GM23338 (cell line): ENCODE data around the gene QKI. TPM values are rescaled to one million over a fixed set of nuclear protein-coding genes. Genes with fewer than 3 reads are reported as not detected.

ENCODE experiments used
- ATAC-seq: fragments of 200-7000 bp; cut with Tn5 transposase; 3 replicates; pipeline ENCODE4 v1.9.1; 2020
- DNase-seq: peaks from one replicate; pipeline ENCODE4 v3.0.0-alpha.2; 2015; ENCODE audit warnings: low spot score
- H2AFZ ChIP-seq: fragments of 200-600 bp; sonication (generic); 2 replicates; pipeline ENCODE4 v1.8.0; 2016; ENCODE audit warnings: antibody characterized with exemption, mild to moderate bottlenecking, moderate library complexity
- H3F3A ChIP-seq: fragments of 200-600 bp; sonication (generic); replicated peaks from 2 replicates; pipeline ENCODE4 v1.8.0; 2017; ENCODE audit warnings: antibody characterized with exemption, mixed run types, low read depth
- H3K27ac ChIP-seq: fragments of 200-600 bp; sonication (generic); 2 replicates; pipeline ENCODE4 v1.6.1; 2016; ENCODE audit warnings: low read depth
- H3K27me3 ChIP-seq: fragments of 200-600 bp; sonication (generic); 2 replicates; pipeline ENCODE4 v1.8.0; 2016; ENCODE audit warnings: mild to moderate bottlenecking, mixed run types, moderate library complexity; ENCODE audit not compliant: insufficient read depth
- H3K36me3 ChIP-seq: fragments of 200-600 bp; sonication (generic); 2 replicates; pipeline ENCODE4 v1.8.0; 2016; ENCODE audit warnings: mild to moderate bottlenecking; ENCODE audit not compliant: insufficient read depth
- H3K4me1 ChIP-seq: fragments of 200-600 bp; sonication (generic); 2 replicates; pipeline ENCODE4 v1.8.0; 2016; ENCODE audit warnings: mild to moderate bottlenecking, moderate library complexity; ENCODE audit not compliant: insufficient read depth
- H3K4me2 ChIP-seq: fragments of 200-600 bp; sonication (generic); 2 replicates; pipeline ENCODE4 v1.7.1; 2017; ENCODE audit warnings: mixed run types
- H3K4me3 ChIP-seq: fragments of 200-600 bp; sonication (generic); 2 replicates; pipeline ENCODE4 v1.6.1; 2016; ENCODE audit warnings: mixed run types
- H3K79me2 ChIP-seq: fragments of 200-600 bp; sonication (generic); replicated peaks from 2 replicates; pipeline ENCODE4 v1.8.0; 2017; ENCODE audit warnings: mild to moderate bottlenecking; ENCODE audit not compliant: insufficient read depth
- H3K9me2 ChIP-seq: fragments of 200-600 bp; sonication (generic); 2 replicates; pipeline ENCODE4 v1.8.0; 2017; ENCODE audit not compliant: insufficient read depth
- H4K20me1 ChIP-seq: fragments of 200-600 bp; sonication (generic); replicated peaks from 2 replicates; pipeline ENCODE4 v1.8.0; 2017; ENCODE audit warnings: mild to moderate bottlenecking; ENCODE audit not compliant: insufficient read depth
- H3K27ac Mint-ChIP-seq: 2 replicates; pipeline ENCODE4 v1.8.0; 2020; ENCODE audit warnings: inconsistent platforms, mild to moderate bottlenecking, moderate library complexity, mixed read lengths
- H3K27me3 Mint-ChIP-seq: 3 replicates; pipeline ENCODE4 v1.8.0; 2022; ENCODE audit warnings: low read depth, mild to moderate bottlenecking, moderate library complexity, mixed read lengths, inconsistent platforms; ENCODE audit not compliant: insufficient read depth, poor library complexity
- H3K36me3 Mint-ChIP-seq: 3 replicates; pipeline ENCODE4 v1.8.0; 2021; ENCODE audit warnings: low read depth, mild to moderate bottlenecking, inconsistent platforms, moderate library complexity, mixed read lengths
- H3K4me1 Mint-ChIP-seq: 3 replicates; pipeline ENCODE4 v1.8.0; 2020; ENCODE audit warnings: mild to moderate bottlenecking, inconsistent platforms, mixed read lengths
- H3K4me3 Mint-ChIP-seq: 3 replicates; pipeline ENCODE4 v1.8.0; 2021; ENCODE audit warnings: moderate library complexity, mild to moderate bottlenecking, inconsistent platforms, mixed read lengths
- H3K9me3 Mint-ChIP-seq: 3 replicates; pipeline ENCODE4 v1.8.0; 2020; ENCODE audit warnings: moderate library complexity, mild to moderate bottlenecking, inconsistent platforms, mixed read lengths
- EZH2phosphoT487 ChIP-seq: fragments of 200-600 bp; sonication (generic); IDR thresholded peaks from one replicate; pipeline ENCODE4 v1.8.1; 2018; ENCODE audit warnings: antibody characterized with exemption; ENCODE audit not compliant: unreplicated experiment
- JUNB ChIP-seq: IDR thresholded peaks from one replicate; pipeline ENCODE4 v1.6.1; 2016; ENCODE audit warnings: antibody characterized with exemption; ENCODE audit not compliant: unreplicated experiment
- ZNF331 ChIP-seq: fragments of 250-450 bp; sonication (Bioruptor Pico); IDR thresholded peaks from 2 replicates; pipeline ENCODE4 v1.5.0; 2020; ENCODE audit warnings: low read depth, mild to moderate bottlenecking, moderate library complexity
- polyA plus RNA-seq: library from polyadenylated mRNA; unstranded; fragments of >200 nt; fragmentation: Nextera tagmentation; extraction: Ambion mirVana; gene quantifications from 2 replicates; pipeline ENCODE4 v1.2.1, GENCODE V29; 2016
- total RNA-seq: library from RNA; depleted of rRNA; stranded (reverse); fragments of >200 nt; shearing (Covaris generic); gene quantifications from 2 replicates; pipeline ENCODE4 v1.2.3, GENCODE V29; 2014
- TF ChIP-seq, protein P1 (sequence below): fragments of 250-450 bp; sonication (Bioruptor Pico); IDR thresholded peaks from 2 replicates; pipeline ENCODE4 v1.5.0; 2020; ENCODE audit warnings: mild to moderate bottlenecking, moderate library complexity
- TF ChIP-seq, protein P2 (sequence below), 2 experiments: fragments of 200-600 bp in 1 of 2; sonication (generic) in 1 of 2; conservative IDR thresholded peaks; 2 replicates each; pipeline versions ENCODE4 v1.5.1 to v1.6.1; 2016 to 2017; ENCODE audit warnings: antibody characterized with exemption in 2 of 2, low read depth in 2 of 2, mild to moderate bottlenecking in 2 of 2, moderate library complexity in 1 of 2
- TF ChIP-seq, protein P3 (sequence below): IDR thresholded peaks from one replicate; pipeline ENCODE4 v1.6.1; 2018; ENCODE audit warnings: antibody characterized with exemption; ENCODE audit not compliant: unreplicated experiment

Gene QKI
- total and polyA plus RNA-seq, 2 experiments from 2014 or later = 60.8 to 159 TPM

DNA sequence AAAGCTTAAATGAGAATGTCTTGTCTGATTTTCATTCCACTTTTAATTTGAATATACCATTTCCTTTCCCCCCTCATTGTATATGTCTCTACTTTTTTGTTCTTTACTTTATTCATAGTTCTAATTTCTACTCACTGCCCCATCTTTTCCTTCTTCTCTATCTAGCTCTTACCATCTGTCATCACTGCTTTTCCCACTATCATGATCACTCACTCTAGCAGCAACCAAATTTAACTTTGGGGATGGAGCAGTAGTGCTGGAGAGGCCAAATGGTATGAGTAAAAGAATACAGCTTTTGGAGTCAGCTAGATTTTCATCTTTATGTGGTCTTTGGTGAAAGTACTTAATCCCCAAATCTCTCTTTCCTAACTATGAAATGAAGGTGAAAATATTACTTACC is 25.5 kb downstream of the QKI start (continued):
- TF ChIP-seq, protein P1, sequence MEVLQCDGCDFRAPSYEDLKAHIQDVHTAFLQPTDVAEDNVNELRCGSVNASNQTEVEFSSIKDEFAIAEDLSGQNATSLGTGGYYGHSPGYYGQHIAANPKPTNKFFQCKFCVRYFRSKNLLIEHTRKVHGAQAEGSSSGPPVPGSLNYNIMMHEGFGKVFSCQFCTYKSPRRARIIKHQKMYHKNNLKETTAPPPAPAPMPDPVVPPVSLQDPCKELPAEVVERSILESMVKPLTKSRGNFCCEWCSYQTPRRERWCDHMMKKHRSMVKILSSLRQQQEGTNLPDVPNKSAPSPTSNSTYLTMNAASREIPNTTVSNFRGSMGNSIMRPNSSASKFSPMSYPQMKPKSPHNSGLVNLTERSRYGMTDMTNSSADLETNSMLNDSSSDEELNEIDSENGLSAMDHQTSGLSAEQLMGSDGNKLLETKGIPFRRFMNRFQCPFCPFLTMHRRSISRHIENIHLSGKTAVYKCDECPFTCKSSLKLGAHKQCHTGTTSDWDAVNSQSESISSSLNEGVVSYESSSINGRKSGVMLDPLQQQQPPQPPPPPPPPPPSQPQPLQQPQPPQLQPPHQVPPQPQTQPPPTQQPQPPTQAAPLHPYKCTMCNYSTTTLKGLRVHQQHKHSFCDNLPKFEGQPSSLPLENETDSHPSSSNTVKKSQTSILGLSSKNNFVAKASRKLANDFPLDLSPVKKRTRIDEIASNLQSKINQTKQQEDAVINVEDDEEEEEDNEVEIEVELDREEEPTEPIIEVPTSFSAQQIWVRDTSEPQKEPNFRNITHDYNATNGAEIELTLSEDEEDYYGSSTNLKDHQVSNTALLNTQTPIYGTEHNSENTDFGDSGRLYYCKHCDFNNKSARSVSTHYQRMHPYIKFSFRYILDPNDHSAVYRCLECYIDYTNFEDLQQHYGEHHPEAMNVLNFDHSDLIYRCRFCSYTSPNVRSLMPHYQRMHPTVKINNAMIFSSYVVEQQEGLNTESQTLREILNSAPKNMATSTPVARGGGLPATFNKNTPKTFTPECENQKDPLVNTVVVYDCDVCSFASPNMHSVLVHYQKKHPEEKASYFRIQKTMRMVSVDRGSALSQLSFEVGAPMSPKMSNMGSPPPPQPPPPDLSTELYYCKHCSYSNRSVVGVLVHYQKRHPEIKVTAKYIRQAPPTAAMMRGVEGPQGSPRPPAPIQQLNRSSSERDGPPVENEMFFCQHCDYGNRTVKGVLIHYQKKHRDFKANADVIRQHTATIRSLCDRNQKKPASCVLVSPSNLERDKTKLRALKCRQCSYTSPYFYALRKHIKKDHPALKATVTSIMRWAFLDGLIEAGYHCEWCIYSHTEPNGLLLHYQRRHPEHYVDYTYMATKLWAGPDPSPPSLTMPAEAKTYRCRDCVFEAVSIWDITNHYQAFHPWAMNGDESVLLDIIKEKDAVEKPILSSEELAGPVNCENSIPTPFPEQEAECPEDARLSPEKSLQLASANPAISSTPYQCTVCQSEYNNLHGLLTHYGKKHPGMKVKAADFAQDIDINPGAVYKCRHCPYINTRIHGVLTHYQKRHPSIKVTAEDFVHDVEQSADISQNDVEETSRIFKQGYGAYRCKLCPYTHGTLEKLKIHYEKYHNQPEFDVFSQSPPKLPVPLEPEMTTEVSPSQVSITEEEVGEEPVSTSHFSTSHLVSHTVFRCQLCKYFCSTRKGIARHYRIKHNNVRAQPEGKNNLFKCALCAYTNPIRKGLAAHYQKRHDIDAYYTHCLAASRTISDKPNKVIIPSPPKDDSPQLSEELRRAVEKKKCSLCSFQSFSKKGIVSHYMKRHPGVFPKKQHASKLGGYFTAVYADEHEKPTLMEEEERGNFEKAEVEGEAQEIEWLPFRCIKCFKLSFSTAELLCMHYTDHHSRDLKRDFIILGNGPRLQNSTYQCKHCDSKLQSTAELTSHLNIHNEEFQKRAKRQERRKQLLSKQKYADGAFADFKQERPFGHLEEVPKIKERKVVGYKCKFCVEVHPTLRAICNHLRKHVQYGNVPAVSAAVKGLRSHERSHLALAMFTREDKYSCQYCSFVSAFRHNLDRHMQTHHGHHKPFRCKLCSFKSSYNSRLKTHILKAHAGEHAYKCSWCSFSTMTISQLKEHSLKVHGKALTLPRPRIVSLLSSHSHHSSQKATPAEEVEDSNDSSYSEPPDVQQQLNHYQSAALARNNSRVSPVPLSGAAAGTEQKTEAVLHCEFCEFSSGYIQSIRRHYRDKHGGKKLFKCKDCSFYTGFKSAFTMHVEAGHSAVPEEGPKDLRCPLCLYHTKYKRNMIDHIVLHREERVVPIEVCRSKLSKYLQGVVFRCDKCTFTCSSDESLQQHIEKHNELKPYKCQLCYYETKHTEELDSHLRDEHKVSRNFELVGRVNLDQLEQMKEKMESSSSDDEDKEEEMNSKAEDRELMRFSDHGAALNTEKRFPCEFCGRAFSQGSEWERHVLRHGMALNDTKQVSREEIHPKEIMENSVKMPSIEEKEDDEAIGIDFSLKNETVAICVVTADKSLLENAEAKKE (CRISPR knock-in tag) = no peak

DNA sequence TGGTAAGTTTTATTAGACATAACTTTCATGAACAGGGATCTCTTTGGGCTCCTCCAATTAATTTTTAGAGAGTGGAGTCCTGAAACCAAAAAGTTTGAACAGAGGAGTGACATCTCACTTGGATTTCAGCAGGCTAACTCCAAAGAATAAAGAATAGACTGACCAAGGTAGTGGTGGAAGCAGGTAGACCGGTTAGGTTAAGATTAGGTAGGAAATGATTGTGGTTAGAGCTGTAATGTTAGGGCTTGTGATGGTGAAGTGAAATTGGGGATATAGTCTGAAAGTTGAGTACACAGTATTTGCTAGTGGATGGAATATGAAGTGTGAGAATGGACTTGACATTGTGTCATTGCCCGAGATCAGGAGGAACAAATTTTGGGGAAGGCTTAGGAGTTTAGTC is 27.8 kb downstream of the QKI start:
- Mint-ChIP-seq H3K4me3 (no peak overlapping the region), H3K27ac (peak overlapping the region; percentile 14), H3K9me3 (no peaks in the 10 kb centered on the region), H3K36me3 (peaks cover 3% of the 10 kb centered on the region; the same call in 1 of the 3 replicates), H3K4me1 (peaks cover 45% of the 10 kb centered on the region), H3K27me3 (peaks cover 8% of the 10 kb centered on the region)
- H3K27me3 ChIP-seq = no peaks in the 10 kb centered on the region
- H3K36me3 ChIP-seq = no peaks in the 10 kb centered on the region
- no peak for DNase-seq
- no peak overlapping the region for H3K4me3 ChIP-seq
- TF ChIP-seq JUNB (no peak), ZNF331 (CRISPR knock-in tag) (no peak), EZH2phosphoT487 (no peak)
- TF ChIP-seq, protein P2, sequence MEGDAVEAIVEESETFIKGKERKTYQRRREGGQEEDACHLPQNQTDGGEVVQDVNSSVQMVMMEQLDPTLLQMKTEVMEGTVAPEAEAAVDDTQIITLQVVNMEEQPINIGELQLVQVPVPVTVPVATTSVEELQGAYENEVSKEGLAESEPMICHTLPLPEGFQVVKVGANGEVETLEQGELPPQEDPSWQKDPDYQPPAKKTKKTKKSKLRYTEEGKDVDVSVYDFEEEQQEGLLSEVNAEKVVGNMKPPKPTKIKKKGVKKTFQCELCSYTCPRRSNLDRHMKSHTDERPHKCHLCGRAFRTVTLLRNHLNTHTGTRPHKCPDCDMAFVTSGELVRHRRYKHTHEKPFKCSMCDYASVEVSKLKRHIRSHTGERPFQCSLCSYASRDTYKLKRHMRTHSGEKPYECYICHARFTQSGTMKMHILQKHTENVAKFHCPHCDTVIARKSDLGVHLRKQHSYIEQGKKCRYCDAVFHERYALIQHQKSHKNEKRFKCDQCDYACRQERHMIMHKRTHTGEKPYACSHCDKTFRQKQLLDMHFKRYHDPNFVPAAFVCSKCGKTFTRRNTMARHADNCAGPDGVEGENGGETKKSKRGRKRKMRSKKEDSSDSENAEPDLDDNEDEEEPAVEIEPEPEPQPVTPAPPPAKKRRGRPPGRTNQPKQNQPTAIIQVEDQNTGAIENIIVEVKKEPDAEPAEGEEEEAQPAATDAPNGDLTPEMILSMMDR (conservative IDR thresholded peaks at IDR 0.05; ENCODE audit: low read depth in 2 of 2) = no peak
- TF ChIP-seq, protein P3, sequence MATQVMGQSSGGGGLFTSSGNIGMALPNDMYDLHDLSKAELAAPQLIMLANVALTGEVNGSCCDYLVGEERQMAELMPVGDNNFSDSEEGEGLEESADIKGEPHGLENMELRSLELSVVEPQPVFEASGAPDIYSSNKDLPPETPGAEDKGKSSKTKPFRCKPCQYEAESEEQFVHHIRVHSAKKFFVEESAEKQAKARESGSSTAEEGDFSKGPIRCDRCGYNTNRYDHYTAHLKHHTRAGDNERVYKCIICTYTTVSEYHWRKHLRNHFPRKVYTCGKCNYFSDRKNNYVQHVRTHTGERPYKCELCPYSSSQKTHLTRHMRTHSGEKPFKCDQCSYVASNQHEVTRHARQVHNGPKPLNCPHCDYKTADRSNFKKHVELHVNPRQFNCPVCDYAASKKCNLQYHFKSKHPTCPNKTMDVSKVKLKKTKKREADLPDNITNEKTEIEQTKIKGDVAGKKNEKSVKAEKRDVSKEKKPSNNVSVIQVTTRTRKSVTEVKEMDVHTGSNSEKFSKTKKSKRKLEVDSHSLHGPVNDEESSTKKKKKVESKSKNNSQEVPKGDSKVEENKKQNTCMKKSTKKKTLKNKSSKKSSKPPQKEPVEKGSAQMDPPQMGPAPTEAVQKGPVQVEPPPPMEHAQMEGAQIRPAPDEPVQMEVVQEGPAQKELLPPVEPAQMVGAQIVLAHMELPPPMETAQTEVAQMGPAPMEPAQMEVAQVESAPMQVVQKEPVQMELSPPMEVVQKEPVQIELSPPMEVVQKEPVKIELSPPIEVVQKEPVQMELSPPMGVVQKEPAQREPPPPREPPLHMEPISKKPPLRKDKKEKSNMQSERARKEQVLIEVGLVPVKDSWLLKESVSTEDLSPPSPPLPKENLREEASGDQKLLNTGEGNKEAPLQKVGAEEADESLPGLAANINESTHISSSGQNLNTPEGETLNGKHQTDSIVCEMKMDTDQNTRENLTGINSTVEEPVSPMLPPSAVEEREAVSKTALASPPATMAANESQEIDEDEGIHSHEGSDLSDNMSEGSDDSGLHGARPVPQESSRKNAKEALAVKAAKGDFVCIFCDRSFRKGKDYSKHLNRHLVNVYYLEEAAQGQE = no peak
- peaks cover 100% of the 10 kb centered on the region for H3K79me2 ChIP-seq
- no peaks in the 10 kb centered on the region for H3K9me2 ChIP-seq
- no peaks in the 10 kb centered on the region for H3F3A ChIP-seq
- H3K4me2 ChIP-seq = no peak overlapping the region
- no peak overlapping the region for H2AFZ ChIP-seq
- ATAC-seq = no peak
- peaks cover 30% of the 10 kb centered on the region for H4K20me1 ChIP-seq
- peaks cover 29% of the 10 kb centered on the region for H3K4me1 ChIP-seq
- no peak overlapping the region for H3K27ac ChIP-seq
